Peyer's patch (tissue), 4 donors: Measurements from ENCODE around the gene TTC14. TPM values are rescaled to one million over a fixed set of nuclear protein-coding genes. Genes with fewer than 3 reads are reported as not detected.

Experiments used
- DNase-seq, 3 donors: peaks; one replicate each; pipeline ENCODE4 v3.0.0-alpha.2; 2017 to 2019
- H3K27ac ChIP-seq, 4 donors: fragments of 200-600 bp; sonication (generic); one replicate each; pipeline ENCODE4 v1.5.1; 2016 to 2019
- H3K27me3 ChIP-seq, 2 donors: fragments of 200-600 bp; sonication (generic); one replicate each; pipeline ENCODE4 v1.5.1; 2019
- H3K36me3 ChIP-seq, 3 donors: fragments of 200-600 bp; sonication (generic); one replicate each; pipeline ENCODE4 v1.5.1; 2016 to 2019
- H3K4me1 ChIP-seq, 4 donors: fragments of 200-600 bp; sonication (generic); one replicate each; pipeline ENCODE4 v1.5.1; 2016 to 2019
- H3K4me3 ChIP-seq, 4 donors: fragments of 200-600 bp; sonication (generic); 1 replicate in 3 of 4; 2 replicates in 1 of 4; pipeline ENCODE4 v1.5.1; 2016 to 2019; ENCODE audit warnings: mild to moderate bottlenecking in 1 of 4
- H3K9me3 ChIP-seq, 4 donors: fragments of 200-600 bp; sonication (generic); one replicate each; pipeline ENCODE4 v1.5.1; 2016 to 2019; ENCODE audit warnings: mild to moderate bottlenecking in 1 of 4
- CTCF ChIP-seq, 6 experiments: fragments of 450-650 bp in 4 of 6; fragments of 200-600 bp in 2 of 6; sonication (generic) in 1 of 6; IDR thresholded peaks; one replicate each; pipeline ENCODE4 v1.5.1; 2017 to 2019; ENCODE audit warnings: antibody characterized with exemption in 6 of 6, mild to moderate bottlenecking in 3 of 6, moderate library complexity in 1 of 6
- POLR2A ChIP-seq, 2 donors: fragments of 450-650 bp; IDR thresholded peaks; one replicate each; pipeline ENCODE4 v1.5.1; 2017; ENCODE audit warnings: antibody characterized with exemption in 2 of 2, mild to moderate bottlenecking in 2 of 2, moderate library complexity in 2 of 2
- small RNA-seq, 2 donors: library from RNA; depleted of rRNA; stranded (forward); fragments of <200 nt; gene quantifications; one replicate each; pipeline ENCODE3, GENCODE V24; 2016
- total RNA-seq, 4 donors: library from RNA; depleted of rRNA; stranded (reverse); fragments of >200 nt; gene quantifications; one replicate each; pipeline ENCODE4 v1.1.0, GENCODE V29; 2016

The TTC14 gene
- total RNA-seq, 4 donors from 2014 or later = 47.6 to 205 (median 65.9) TPM

GRCh38 chr3:180640987-180641386, 39.0 kb downstream of the TTC14 start:
- Histone ChIP-seq H3K36me3 (no peaks in the 10 kb centered on the region), H3K4me3 (no peak overlapping the region), H3K9me3 (no peaks in the 10 kb centered on the region), H3K27ac (no peak overlapping the region), H3K4me1 (no peaks in the 10 kb centered on the region), H3K27me3 (no peaks in the 10 kb centered on the region)
- TF ChIP-seq POLR2A (IDR thresholded peaks at IDR 0.05) (no peak), CTCF (IDR thresholded peaks at IDR 0.05) (no peak)
- DNase-seq = no peak

GRCh38 chr3:180646187-180646790, 44.3 kb downstream of the TTC14 start:
- Histone ChIP-seq H3K9me3 (no peaks in the 10 kb centered on the region), H3K27ac (no peak overlapping the region), H3K36me3 (no peaks in the 10 kb centered on the region), H3K27me3 (no peaks in the 10 kb centered on the region), H3K4me1 (no peaks in the 10 kb centered on the region), H3K4me3 (no peak overlapping the region)
- no peak for TF ChIP-seq POLR2A (IDR thresholded peaks at IDR 0.05)
- TF ChIP-seq CTCF (IDR thresholded peaks at IDR 0.05) = no peak
- no peak for DNase-seq

- no peak for TF ChIP-seq POLR2A (IDR thresholded peaks at IDR 0.05)
- no peak for TF ChIP-seq CTCF (IDR thresholded peaks at IDR 0.05)
- Histone ChIP-seq H3K4me3 (no peak overlapping the region), H3K27ac (no peak overlapping the region), H3K9me3 (no peaks in the 10 kb centered on the region), H3K27me3 (no peaks in the 10 kb centered on the region), H3K4me1 (no peaks in the 10 kb centered on the region), H3K36me3 (no peaks in the 10 kb centered on the region)
- DNase-seq = no peak
Observed at GRCh38 chr3:180656406-180656805, 54.4 kb downstream of the TTC14 start.

GRCh38 chr3:180657094-180657493, 55.1 kb downstream of the TTC14 start:
- H3K4me3 ChIP-seq = no peak overlapping the region
- H3K9me3 ChIP-seq = no peaks in the 10 kb centered on the region
- H3K36me3 ChIP-seq = no peaks in the 10 kb centered on the region
- no peak overlapping the region for H3K27ac ChIP-seq
- TF ChIP-seq POLR2A (IDR thresholded peaks at IDR 0.05) = no peak
- TF ChIP-seq CTCF (IDR thresholded peaks at IDR 0.05) = no peak
- no peaks in the 10 kb centered on the region for H3K27me3 ChIP-seq
- no peaks in the 10 kb centered on the region for H3K4me1 ChIP-seq
- DNase-seq = no peak

Small RNAs within 50 kb of the gene (small RNA-seq; reads per million reads assigned to genes)
- 0 reads per million in 2 donors for gene AC068298.1
- gene RNU6-486P = 0 reads per million in 2 donors

Other genes starting within 250 kb of the TTC14 start
- not detected for gene CCDC39, start 77.3 kb downstream of the TTC14 start, total RNA-seq